Neuronal stem cell (in vitro differentiated cells): ENCODE data around the gene TCP11L1.

Experiments
- DNase-seq: peaks from one replicate; pipeline ENCODE4 v3.0.0-alpha.2; 2013; ENCODE audit warnings: low spot score
- H2AFZ ChIP-seq: one replicate; pipeline ENCODE4 v1.6.1; 2013; ENCODE audit warnings: mild to moderate bottlenecking, low read length, inconsistent platforms
- H2AK5ac ChIP-seq: 2 replicates; pipeline ENCODE4 v1.6.1; 2013; ENCODE audit warnings: low read depth, mild to moderate bottlenecking, inconsistent platforms, low read length, moderate library complexity, mixed read lengths
- H2BK120ac ChIP-seq: 2 replicates; pipeline ENCODE4 v1.6.1; 2013; ENCODE audit warnings: low read depth, mild to moderate bottlenecking, inconsistent platforms, low read length, moderate library complexity, mixed read lengths
- H2BK12ac ChIP-seq: one replicate; pipeline ENCODE4 v1.6.1; 2013; ENCODE audit warnings: low read length, inconsistent platforms
- H2BK15ac ChIP-seq: 2 replicates; pipeline ENCODE4 v1.6.1; 2013; ENCODE audit warnings: mild to moderate bottlenecking, low read length, inconsistent platforms, mixed read lengths
- H2BK5ac ChIP-seq: one replicate; pipeline ENCODE4 v1.6.1; 2013; ENCODE audit warnings: inconsistent platforms, mild to moderate bottlenecking, low read length, moderate library complexity
- H3K14ac ChIP-seq: one replicate; pipeline ENCODE4 v1.6.1; 2013; ENCODE audit warnings: low read length, inconsistent platforms
- H3K18ac ChIP-seq: 2 replicates; pipeline ENCODE4 v1.6.1; 2013; ENCODE audit warnings: low read length, inconsistent platforms
- H3K23ac ChIP-seq: 2 replicates; pipeline ENCODE4 v1.6.1; 2013; ENCODE audit warnings: low read depth, mild to moderate bottlenecking, mixed read lengths, low read length, inconsistent platforms; ENCODE audit not compliant: poor library complexity
- H3K27ac ChIP-seq: replicated peaks from 3 replicates; pipeline ENCODE4 v1.5.1; 2013; ENCODE audit warnings: low read length, inconsistent platforms
- H3K27me3 ChIP-seq, 3 experiments: 2 replicates each; pipeline ENCODE4 v1.6.1; 2013; ENCODE audit warnings: low read length in 3 of 3, mild to moderate bottlenecking in 2 of 3, inconsistent platforms in 1 of 3, low read depth in 1 of 3, mixed read lengths in 1 of 3, moderate library complexity in 1 of 3; ENCODE audit not compliant: control insufficient read depth in 3 of 3, insufficient read depth in 3 of 3
- H3K36me3 ChIP-seq, 2 donors: replicated peaks in 1 of 2; 2 replicates each; pipeline ENCODE4 v1.6.1; 2013; ENCODE audit warnings: low read length in 2 of 2; ENCODE audit not compliant: control insufficient read depth in 2 of 2, insufficient read depth in 2 of 2
- H3K4ac ChIP-seq: 2 replicates; pipeline ENCODE4 v1.6.1; 2013; ENCODE audit warnings: inconsistent platforms, mild to moderate bottlenecking, low read length, moderate library complexity
- H3K4me1 ChIP-seq, 2 donors: 1 replicate in 1 of 2; 2 replicates in 1 of 2; pipeline ENCODE4 v1.6.1; 2013; ENCODE audit warnings: low read length in 2 of 2, low read depth in 1 of 2; ENCODE audit not compliant: control insufficient read depth in 2 of 2, insufficient read depth in 1 of 2
- H3K4me2 ChIP-seq: one replicate; pipeline ENCODE4 v1.6.1; 2013; ENCODE audit warnings: mild to moderate bottlenecking, low read length, inconsistent platforms; ENCODE audit not compliant: insufficient read depth, poor library complexity, severe bottlenecking
- H3K4me3 ChIP-seq, 2 donors: 2 replicates each; pipeline ENCODE4 v1.5.1; 2013; ENCODE audit warnings: low read length in 2 of 2, mild to moderate bottlenecking in 2 of 2, inconsistent platforms in 1 of 2, moderate library complexity in 1 of 2
- H3K79me1 ChIP-seq: one replicate; pipeline ENCODE4 v1.6.1; 2013; ENCODE audit warnings: low read depth, mild to moderate bottlenecking, inconsistent platforms, low read length, moderate library complexity
- H3K9ac ChIP-seq: one replicate; pipeline ENCODE4 v1.6.1; 2013; ENCODE audit warnings: mild to moderate bottlenecking, low read depth, low read length, inconsistent platforms; ENCODE audit not compliant: poor library complexity
- H3K9me3 ChIP-seq, 2 donors: replicated peaks in 1 of 2; 2 replicates each; pipeline versions ENCODE3 to v1.6.1; 2013; ENCODE audit warnings: low read length in 2 of 2, mild to moderate bottlenecking in 2 of 2, inconsistent platforms in 1 of 2, low read depth in 1 of 2, mixed read lengths in 1 of 2, moderate library complexity in 1 of 2; ENCODE audit not compliant: control insufficient read depth in 2 of 2, insufficient read depth in 1 of 2
- H4K8ac ChIP-seq: one replicate; pipeline ENCODE4 v1.6.1; 2013; ENCODE audit warnings: low read depth, mild to moderate bottlenecking, inconsistent platforms, low read length, moderate library complexity
- H4K91ac ChIP-seq: one replicate; pipeline ENCODE4 v1.6.1; 2013; ENCODE audit warnings: low read length, low read depth, mild to moderate bottlenecking, inconsistent platforms; ENCODE audit not compliant: poor library complexity
- WGBS, 2 donors: extraction: QIAGEN DNeasy Blood & Tissue Kit; methylation state at CpG; one replicate each; pipeline ENCODE4 v1.1.7; 2013; ENCODE audit warnings: missing lambda C conversion rate in 2 of 2, mixed read lengths in 1 of 2; ENCODE audit not compliant: insufficient read length in 2 of 2, insufficient replicate concordance in 1 of 2; ENCODE audit errors: extremely low coverage in 2 of 2; 5-methylcytosine and 5-hydroxymethylcytosine counted together

The TCP11L1 gene

GRCh38 chr11:33103836-33104235 lies 64.5 kb downstream of the TCP11L1 start:
- H3K14ac ChIP-seq, result no peak overlapping the region
- H3K4ac ChIP-seq, result no peak overlapping the region
- no peaks in the 10 kb centered on the region for H3K79me1 ChIP-seq
- H3K36me3 ChIP-seq, result peaks cover 12 to 100% of the 10 kb centered on the region in 2 donors
- no peak overlapping the region for H3K9ac ChIP-seq
- H3K27me3 ChIP-seq, result no peaks in the 10 kb centered on the region
- no peak overlapping the region for H3K27ac ChIP-seq
- no peak overlapping the region for H2BK120ac ChIP-seq
- no peak overlapping the region for H3K4me3 ChIP-seq
- H2BK5ac ChIP-seq, result no peak overlapping the region
- no peak overlapping the region for H2BK15ac ChIP-seq
- no peak overlapping the region for H3K4me2 ChIP-seq
- no peak overlapping the region for H3K18ac ChIP-seq
- no peak overlapping the region for H2BK12ac ChIP-seq
- H3K9me3 ChIP-seq, result no peaks in the 10 kb centered on the region
- H2AFZ ChIP-seq, result no peak overlapping the region
- DNase-seq, result no peak
- no peak overlapping the region for H4K91ac ChIP-seq
- no peak overlapping the region for H2AK5ac ChIP-seq
- no peaks in the 10 kb centered on the region for H3K4me1 ChIP-seq
- H4K8ac ChIP-seq, result no peak overlapping the region
- H3K23ac ChIP-seq, result no peak overlapping the region

DNA sequence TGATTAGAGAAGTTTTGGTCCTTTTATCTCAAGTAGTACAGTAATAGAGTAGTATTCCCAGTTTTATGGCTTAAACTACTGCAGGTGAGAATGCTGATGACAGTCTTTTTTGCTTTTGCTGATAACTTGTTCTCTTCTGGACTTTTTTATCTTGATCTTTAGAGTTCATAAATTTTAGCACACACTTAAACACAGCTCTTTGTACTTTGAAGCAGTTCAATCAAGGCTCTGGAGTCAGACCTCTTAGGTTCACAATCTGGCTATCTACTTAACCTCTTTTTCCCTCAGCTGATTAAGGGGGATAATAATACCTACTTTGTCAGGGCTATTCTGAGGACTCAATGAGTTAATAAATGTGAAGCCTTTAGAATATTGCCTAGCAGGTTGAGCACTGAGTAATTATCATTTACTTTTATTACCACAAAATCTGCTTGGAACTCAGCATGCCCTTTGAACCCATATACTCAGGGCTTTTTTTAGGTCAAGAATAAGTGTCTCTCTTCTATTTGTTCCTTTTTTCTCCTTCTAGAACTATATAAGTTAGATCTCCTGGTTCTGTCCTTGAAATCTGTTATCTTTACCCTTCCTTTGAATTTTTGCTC lies 70.0 kb downstream of the TCP11L1 start:
- Histone ChIP-seq H3K4me1 (peaks cover 0 to 2% of the 10 kb centered on the region in 2 donors), H3K14ac (no peak overlapping the region), H2BK5ac (no peak overlapping the region), H3K23ac (no peak overlapping the region), H3K18ac (no peak overlapping the region), H3K4me3 (no peak overlapping the region), H3K9me3 (no peaks in the 10 kb centered on the region), H2AK5ac (no peak overlapping the region), H2AFZ (no peak overlapping the region), H2BK120ac (no peak overlapping the region), H3K9ac (no peak overlapping the region), H3K27me3 (no peaks in the 10 kb centered on the region), H2BK15ac (no peak overlapping the region), H4K91ac (no peak overlapping the region), H3K4me2 (no peak overlapping the region), H3K36me3 (peaks cover 1 to 78% of the 10 kb centered on the region in 2 donors), H3K79me1 (no peaks in the 10 kb centered on the region), H3K4ac (no peak overlapping the region), H3K27ac (no peak overlapping the region), H2BK12ac (no peak overlapping the region), H4K8ac (no peak overlapping the region)
- DNase-seq, result no peak

DNA sequence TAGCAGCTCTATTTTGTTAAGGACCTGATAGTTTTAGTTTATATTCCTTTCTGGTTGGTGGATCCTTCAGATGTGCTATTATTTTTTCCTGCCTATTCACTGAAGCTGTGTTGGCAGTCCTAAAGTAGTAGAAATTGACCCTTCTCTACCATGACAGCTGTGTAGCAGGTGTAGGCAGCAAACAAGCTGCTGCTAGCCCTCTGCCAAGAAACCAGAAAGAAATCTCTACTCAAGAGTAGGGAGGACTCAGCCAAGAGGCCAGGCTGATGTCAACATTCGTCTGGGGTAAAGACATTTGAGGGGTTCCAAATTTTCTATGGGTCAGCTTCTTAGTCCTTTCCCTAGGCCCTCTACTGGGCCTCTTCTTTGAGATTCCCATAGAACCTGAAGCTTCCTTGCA lies 70.7 kb downstream of the TCP11L1 start:
- H2BK12ac ChIP-seq, result no peak overlapping the region
- H3K27me3 ChIP-seq, result no peaks in the 10 kb centered on the region
- no peak overlapping the region for H4K91ac ChIP-seq
- H3K4ac ChIP-seq, result no peak overlapping the region
- H2BK5ac ChIP-seq, result no peak overlapping the region
- H3K9ac ChIP-seq, result no peak overlapping the region
- H3K27ac ChIP-seq, result no peak overlapping the region
- H3K36me3 ChIP-seq, result peaks cover 1 to 71% of the 10 kb centered on the region in 2 donors
- no peak for DNase-seq
- no peaks in the 10 kb centered on the region for H3K9me3 ChIP-seq
- H2AFZ ChIP-seq, result no peak overlapping the region
- H3K14ac ChIP-seq, result no peak overlapping the region
- H3K79me1 ChIP-seq, result no peaks in the 10 kb centered on the region
- no peak overlapping the region for H2AK5ac ChIP-seq
- no peak overlapping the region for H4K8ac ChIP-seq
- no peak overlapping the region for H3K18ac ChIP-seq
- no peak overlapping the region for H3K4me3 ChIP-seq
- H3K23ac ChIP-seq, result no peak overlapping the region
- WGBS, 2 donors, result no CpG with 5 or more reads among the region's 1 CpG
- H3K4me1 ChIP-seq, result peaks cover 0 to 2% of the 10 kb centered on the region in 2 donors
- H2BK15ac ChIP-seq, result no peak overlapping the region
- H3K4me2 ChIP-seq, result no peak overlapping the region
- H2BK120ac ChIP-seq, result no peak overlapping the region

GRCh38 chr11:33116535-33116934 lies 77.2 kb downstream of the TCP11L1 start:
- Histone ChIP-seq H3K14ac (no peak overlapping the region), H3K9me3 (no peaks in the 10 kb centered on the region), H2BK120ac (no peak overlapping the region), H3K79me1 (no peaks in the 10 kb centered on the region), H3K4ac (no peak overlapping the region), H4K91ac (no peak overlapping the region), H3K4me1 (no peaks in the 10 kb centered on the region), H3K9ac (no peak overlapping the region), H3K23ac (no peak overlapping the region), H2BK15ac (no peak overlapping the region), H4K8ac (no peak overlapping the region), H2AK5ac (no peak overlapping the region), H2AFZ (no peak overlapping the region), H3K4me3 (no peak overlapping the region), H2BK5ac (no peak overlapping the region), H3K4me2 (no peak overlapping the region), H3K18ac (no peak overlapping the region), H2BK12ac (no peak overlapping the region), H3K36me3 (peaks cover 0 to 28% of the 10 kb centered on the region in 2 donors), H3K27ac (no peak overlapping the region), H3K27me3 (no peaks in the 10 kb centered on the region)
- no peak for DNase-seq
